Hematopoietic multipotent progenitor cell treated with erythropoietin and hydrocortisone succinate and interleukin-3 and kit ligand, for 17 days (in vitro differentiated cells): Measurements from ENCODE around the gene NUB1.

ENCODE experiments used
- DNase-seq: peaks from one replicate; pipeline ENCODE4 v3.0.0-alpha.2; 2015; ENCODE audit warnings: low spot score

The NUB1 gene

DNA sequence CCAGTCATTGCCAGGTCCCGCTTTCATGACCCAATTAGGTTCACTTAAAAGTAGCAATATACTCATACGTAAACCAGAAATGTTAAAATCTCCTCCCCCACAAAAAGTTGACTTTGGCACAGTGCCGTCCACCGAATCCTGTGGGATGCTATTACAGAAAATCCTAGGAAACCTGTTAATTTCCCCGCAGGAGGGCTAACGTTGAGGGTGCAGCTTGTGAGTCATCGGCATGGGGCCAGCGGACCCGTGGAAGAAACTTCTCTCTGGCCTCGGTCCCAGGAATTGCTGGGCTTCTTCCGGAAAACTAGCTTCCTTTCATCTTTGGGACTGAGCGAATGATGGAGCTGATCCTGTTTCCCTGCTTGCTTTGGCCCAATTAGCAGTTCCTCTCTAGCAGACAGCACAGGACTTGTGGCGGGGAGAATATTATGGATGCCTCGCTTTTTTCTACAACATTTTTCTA lies 84.9 kb downstream of the NUB1 start:
- DNase-seq, result no peak

DNA sequence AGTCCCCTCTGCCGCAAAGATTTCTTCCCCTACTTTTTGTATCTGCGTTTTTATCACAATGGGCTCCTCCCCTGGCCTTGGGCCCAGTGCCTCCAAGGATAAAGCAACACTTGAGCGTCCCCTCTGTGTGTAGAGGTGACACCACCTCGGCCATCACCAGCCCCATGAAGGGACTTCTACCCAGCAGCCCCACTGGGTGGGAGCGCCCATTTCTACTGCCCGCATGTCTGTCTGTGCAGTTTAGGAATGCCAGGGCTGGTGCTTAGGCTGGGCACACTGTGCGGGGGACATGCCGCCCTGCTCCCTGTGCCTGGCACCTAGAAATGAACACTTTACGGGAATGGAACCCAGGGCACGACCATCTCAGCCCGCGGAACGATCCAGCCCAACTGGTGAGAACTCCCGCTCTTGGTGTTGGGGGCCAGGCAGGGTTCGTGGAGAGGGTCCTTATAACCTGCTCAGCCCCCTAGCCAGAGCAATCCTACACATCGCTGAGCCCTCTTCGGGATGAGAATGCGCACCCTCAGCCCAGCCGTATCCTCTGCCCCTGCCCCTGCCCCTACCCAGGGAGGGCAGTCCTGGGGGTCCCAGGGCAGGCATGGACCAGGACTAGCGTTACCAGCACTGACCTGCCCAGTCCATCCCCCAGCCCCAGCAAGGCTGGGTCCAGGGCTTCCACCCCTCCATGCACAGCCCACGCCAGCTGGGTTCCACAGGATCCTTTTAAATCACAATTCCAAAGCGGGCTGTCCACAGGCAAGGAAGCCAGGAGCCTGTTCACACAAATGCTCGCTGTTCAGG lies 85.5 kb downstream of the NUB1 start:
- DNase-seq, result no peak

DNA sequence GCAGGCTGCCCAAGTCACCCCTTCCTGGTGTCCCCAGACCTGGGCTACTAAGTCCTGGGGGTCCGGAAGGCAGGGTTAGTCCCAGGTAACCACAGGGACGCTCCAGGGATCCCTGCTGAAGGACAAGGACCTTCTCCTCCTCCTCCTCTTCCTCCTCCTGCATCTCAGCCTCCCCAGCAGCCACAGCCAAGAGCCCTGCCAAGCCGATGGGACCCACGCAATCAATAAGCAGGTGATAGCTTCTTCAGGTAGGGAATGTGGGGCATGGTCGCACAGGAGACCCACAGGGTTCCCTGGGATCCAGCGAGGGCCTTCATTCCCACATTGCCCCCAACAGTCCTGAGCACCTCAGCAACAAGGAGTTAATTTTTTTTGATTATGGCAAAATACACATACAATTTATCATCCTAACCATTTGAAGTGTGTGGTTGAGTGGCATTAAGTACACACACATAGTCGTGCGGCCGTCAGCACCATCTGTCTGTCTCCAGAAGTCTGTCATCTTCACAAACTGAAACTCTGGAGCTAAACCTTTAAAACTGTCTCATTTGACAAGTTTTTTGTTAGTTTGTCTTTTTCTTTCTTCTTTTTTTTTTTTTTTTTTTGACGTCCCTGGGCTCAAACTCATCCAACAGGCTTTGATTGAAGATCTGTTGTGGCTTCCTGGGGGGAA lies 86.2 kb downstream of the NUB1 start:
- no peak for DNase-seq
